K562 (cell line): ENCODE results near the gene TEKT2. TPM values are rescaled to one million over a fixed set of nuclear protein-coding genes. Genes with fewer than 3 reads are reported as not detected.

Source experiments
- ATAC-seq: fragments of 200-7000 bp; cut with Tn5 transposase; 3 replicates; pipeline ENCODE4 v1.9.1; 2020; ENCODE audit warnings: moderate library complexity
- BruUV-seq: library from RNA; stranded (reverse); fragments of 400-500 nt; replicated peaks from 2 replicates; lab custom pipeline; 2021; lab: Mats Ljungman, UMichigan
- CTCF ChIA-PET: fragments of 300-600 bp; formaldehyde crosslinking; extraction: SDS; loops from one replicate; lab custom pipeline; 2021; ENCODE audit warnings: low intra/inter-chr PET ratio; lab: Yijun Ruan, JAX
- POLR2A ChIA-PET: fragments of 300-600, 350-650 bp; sonication (Branson Sonifier 250); formaldehyde crosslinking; extraction: SDS; loops from one replicate; lab custom pipeline; 2021; ENCODE audit warnings: antibody characterized with exemption, inconsistent platforms; lab: Yijun Ruan, JAX
- DNase-seq, 4 experiments: peaks; one replicate each; pipeline versions ENCODE4 v3.0.0 to v3.0.0-alpha.2; 2011 to 2018; ENCODE audit warnings: low spot score in 3 of 4, mixed read lengths in 3 of 4; ENCODE audit errors: extremely low read depth in 1 of 4
- FAIRE-seq: peaks from 2 replicates; lab custom pipeline; 2011; peaks lifted over from hg19 to GRCh38; lab: Jason Lieb, UNC
- H2AFZ ChIP-seq: 2 replicates; pipeline ENCODE4 v1.6.0; 2011; ENCODE audit warnings: low read depth, low read length, control low read depth, inconsistent platforms
- H3K27ac ChIP-seq: fragments of 200-600 bp; 3 replicates; pipeline ENCODE4 v1.8.0; 2011; ENCODE audit warnings: low read depth, mild to moderate bottlenecking, control low read depth, inconsistent platforms, low read length, moderate library complexity, mixed read lengths; ENCODE audit errors: extremely low read depth
- H3K27me3 ChIP-seq, 2 experiments: fragments of 300-600 bp in 1 of 2; 2 replicates in 1 of 2; 3 replicates in 1 of 2; pipeline versions ENCODE4 v1.6.0 to v1.8.0; 2011; ENCODE audit warnings: inconsistent platforms in 2 of 2, low read length in 2 of 2, mild to moderate bottlenecking in 1 of 2, mixed read lengths in 1 of 2, moderate library complexity in 1 of 2; ENCODE audit not compliant: control insufficient read depth in 2 of 2, insufficient read depth in 2 of 2
- H3K36me3 ChIP-seq: fragments of 300-600 bp; 3 replicates; pipeline ENCODE4 v1.8.0; 2011; ENCODE audit warnings: mild to moderate bottlenecking, low read length, inconsistent platforms; ENCODE audit not compliant: control insufficient read depth, insufficient read depth
- H3K4me1 ChIP-seq, 2 experiments: fragments of 200-600 bp in 1 of 2; replicated peaks in 1 of 2; 2 replicates in 1 of 2; 3 replicates in 1 of 2; pipeline versions ENCODE4 v1.5.1 to v1.8.0; 2011; ENCODE audit warnings: inconsistent platforms in 2 of 2, low read length in 2 of 2, mild to moderate bottlenecking in 1 of 2, mixed read lengths in 1 of 2, moderate library complexity in 1 of 2; ENCODE audit not compliant: control insufficient read depth in 2 of 2, insufficient read depth in 2 of 2
- H3K4me2 ChIP-seq: 2 replicates; pipeline ENCODE4 v1.6.1; 2011; ENCODE audit warnings: low read length, control low read depth, inconsistent platforms, mixed read lengths; ENCODE audit not compliant: insufficient read depth
- H3K4me3 ChIP-seq: fragments of 200-600 bp; sonication (generic), shearing (Covaris generic); 2 replicates; pipeline ENCODE4 v1.5.1; 2016; ENCODE audit warnings: control low read depth, inconsistent platforms
- H3K79me2 ChIP-seq: fragments of 200-600 bp; 3 replicates; pipeline ENCODE4 v1.8.0; 2011; ENCODE audit warnings: low read length, inconsistent platforms; ENCODE audit not compliant: control insufficient read depth, insufficient read depth
- H3K9ac ChIP-seq, 2 experiments: 2 replicates each; pipeline versions ENCODE4 v1.6.0 to v1.6.1; 2011; ENCODE audit warnings: low read depth in 2 of 2, low read length in 2 of 2, control low read depth in 1 of 2, inconsistent platforms in 1 of 2, mild to moderate bottlenecking in 1 of 2, mixed read lengths in 1 of 2; ENCODE audit not compliant: insufficient read depth in 1 of 2
- H3K9me1 ChIP-seq: one replicate; pipeline ENCODE4 v1.6.0; 2011; ENCODE audit warnings: inconsistent platforms, mild to moderate bottlenecking, low read length, moderate library complexity; ENCODE audit not compliant: control insufficient read depth, insufficient read depth
- H3K9me3 ChIP-seq: replicated peaks from 2 replicates; pipeline ENCODE4 v1.5.1; 2011; ENCODE audit warnings: low read depth, low read length, inconsistent platforms; ENCODE audit not compliant: control insufficient read depth, insufficient read depth
- H4K20me1 ChIP-seq: replicated peaks from 2 replicates; pipeline ENCODE4 v1.6.1; 2011; ENCODE audit warnings: low read length, inconsistent platforms, mixed read lengths; ENCODE audit not compliant: control insufficient read depth, insufficient read depth
- ARID1B ChIP-seq: fragments of 450-650 bp; IDR thresholded peaks from 2 replicates; pipeline ENCODE4 v1.6.1; 2016; ENCODE audit warnings: antibody characterized with exemption, mild to moderate bottlenecking, inconsistent platforms
- ATF2 ChIP-seq: sonication (generic); formaldehyde crosslinking; IDR thresholded peaks from 2 replicates; pipeline ENCODE4 v1.8.1; 2022; ENCODE audit warnings: missing genetic modification reagents
- C11orf30 ChIP-seq: fragments of 450-650 bp; IDR thresholded peaks from 2 replicates; pipeline ENCODE4 v1.6.1; 2016; ENCODE audit warnings: low read depth, mild to moderate bottlenecking
- MAFF ChIP-seq: IDR thresholded peaks from 2 replicates; pipeline ENCODE4 v1.6.1; 2012; ENCODE audit warnings: low read length, improper control_type of control experiment
- MAFK ChIP-seq: IDR thresholded peaks from 2 replicates; pipeline ENCODE4 v1.6.1; 2011; ENCODE audit warnings: low read length, improper control_type of control experiment
- PHF21A ChIP-seq: fragments of 450-650 bp; IDR thresholded peaks from 2 replicates; pipeline ENCODE4 v1.6.1; 2017; ENCODE audit warnings: low read depth, borderline replicate concordance
- SMC3 ChIP-seq: conservative IDR thresholded peaks from 2 replicates; pipeline ENCODE4 v1.6.1; 2011; ENCODE audit warnings: low read depth, low read length, improper control_type of control experiment; ENCODE audit not compliant: insufficient read depth
- SP2 ChIP-seq: IDR thresholded peaks from 2 replicates; pipeline ENCODE4 v1.6.1; 2011; ENCODE audit warnings: mild to moderate bottlenecking, low read depth, low read length, moderate library complexity; ENCODE audit not compliant: poor library complexity, severe bottlenecking; ENCODE audit errors: extremely low read depth
- ZNF316 ChIP-seq: fragments of 450-650 bp; IDR thresholded peaks from 2 replicates; pipeline ENCODE4 v1.6.1; 2016
- ZNF699 ChIP-seq: fragments of 250-450 bp; sonication (Bioruptor Pico); IDR thresholded peaks from 2 replicates; pipeline ENCODE4 v1.8.0; 2021; ENCODE audit warnings: mild to moderate bottlenecking, moderate library complexity; ENCODE audit not compliant: insufficient replicate concordance
- in situ Hi-C: fragments of 300-500 bp; cut with MboI; formaldehyde crosslinking; loops from 4 replicates; pipeline ENCODE4 v1.15.0; 2018; ENCODE audit warnings: inconsistent platforms, mixed read lengths
- intact Hi-C: fragments of 100-400 bp; cut with micrococcal nuclease; formaldehyde crosslinking; loops from 2 replicates; pipeline ENCODE4 v1.14.2; 2022
- polyA plus RNA-seq, 8 experiments: library from polyadenylated mRNA; depleted of rRNA in 4 of 8; stranded (reverse) in 5 of 8; unstranded in 3 of 8; fragments of >200 nt; fragmentation: Nextera tagmentation in 2 of 8; fragmentation: Illumina TruSeq in 1 of 8; extraction: Ambion mirVana in 2 of 8; extraction: Trizol in 1 of 8; gene quantifications; 2 replicates each; pipeline versions ENCODE4 v1.2.1 to v1.2.3, GENCODE V29; 2011 to 2014; ENCODE audit warnings: inconsistent platforms in 1 of 8, missing spikeins in 1 of 8
- total RNA-seq, 7 experiments: library from RNA; depleted of rRNA in 6 of 7; stranded (reverse); fragments of >200 nt in 6 of 7; fragmentation: Illumina TruSeq in 2 of 7; extraction: Trizol in 2 of 7; gene quantifications; 2 replicates each; pipeline versions ENCODE4 v1.2.1 to v1.2.3, GENCODE V29; 2011 to 2021; ENCODE audit warnings: low replicate concordance in 1 of 7
- TF ChIP-seq, protein P1 (sequence below): fragments of 150-350 bp; conservative IDR thresholded peaks from 2 replicates; pipeline ENCODE4 v1.6.1; 2014; ENCODE audit warnings: low read length
- TF ChIP-seq, protein P2 (sequence below), 2 experiments: fragments of 250-450 bp in 1 of 2; fragments of 450-650 bp in 1 of 2; sonication (Bioruptor Pico) in 1 of 2; IDR thresholded peaks; 2 replicates each; pipeline versions ENCODE4 v1.6.1 to v1.8.0; 2016 to 2021; ENCODE audit warnings: mild to moderate bottlenecking in 2 of 2, moderate library complexity in 2 of 2, missing compliant biosample characterization in 1 of 2, missing genetic modification characterization in 1 of 2

Gene TEKT2
- total and polyA plus RNA-seq, 9 of the 15 experiments (the other 6 are each of a cell fraction or from before 2014, with no cell fraction given): 0.06 to 0.94 (median 0.30) TPM; not detected in 1

GRCh38 chr1:36051821-36052220 is 32.1 kb upstream of the TEKT2 start:
- no peaks in the 10 kb centered on the region for H3K27me3 ChIP-seq
- no peaks in the 10 kb centered on the region for H4K20me1 ChIP-seq
- no peak overlapping the region for H3K4me2 ChIP-seq
- no peaks in the 10 kb centered on the region for H3K79me2 ChIP-seq
- no peak overlapping the region for H2AFZ ChIP-seq
- intact Hi-C loops (no loop called here), in situ Hi-C loops (no loop called here)
- no peak for DNase-seq
- no peak for FAIRE-seq
- no peaks in the 10 kb centered on the region for H3K9me3 ChIP-seq
- ChIA-PET POLR2A (interaction anchor here (0.7 kb wide), 1 partner anchor 268 kb away, joined by 3 read pairs; no protein-coding TSS in a partner anchor), CTCF (no interaction called here)
- no peaks in the 10 kb centered on the region for H3K9me1 ChIP-seq
- no TSS peak for BruUV-seq
- no peak for TF ChIP-seq ARID1B
- no peak overlapping the region for H3K9ac ChIP-seq
- H3K4me1 ChIP-seq: no peaks in the 10 kb centered on the region
- H3K36me3 ChIP-seq: peaks cover 21% of the 10 kb centered on the region; the same call in 2 of the 3 replicates
- no peak overlapping the region for H3K4me3 ChIP-seq
- ATAC-seq: no peak
- no peak overlapping the region for H3K27ac ChIP-seq

- no peak overlapping the region for H3K4me2 ChIP-seq
- H2AFZ ChIP-seq: no peak overlapping the region
- H3K4me1 ChIP-seq: no peaks in the 10 kb centered on the region
- intact Hi-C loops (no loop called here), in situ Hi-C loops (no loop called here)
- ATAC-seq (no peak), FAIRE-seq (no peak), DNase-seq (no peak)
- no peaks in the 10 kb centered on the region for H3K27me3 ChIP-seq
- no peak overlapping the region for H3K27ac ChIP-seq
- no peaks in the 10 kb centered on the region for H3K9me1 ChIP-seq
- no TSS peak for BruUV-seq
- no peaks in the 10 kb centered on the region for H3K79me2 ChIP-seq
- CTCF ChIA-PET: no interaction called here
- H4K20me1 ChIP-seq: no peaks in the 10 kb centered on the region
- H3K4me3 ChIP-seq: no peak overlapping the region
- no peak overlapping the region for H3K9ac ChIP-seq
- POLR2A ChIA-PET: interaction anchor here (1.1 to 2.0 kb wide), 4 partner anchors 11 to 208 kb away, joined by 3 to 9 read pairs (median 6); no protein-coding TSS in a partner anchor
- H3K9me3 ChIP-seq: no peaks in the 10 kb centered on the region
- H3K36me3 ChIP-seq: peaks cover 18% of the 10 kb centered on the region; the same call in 2 of the 3 replicates
- TF ChIP-seq MAFK (peak; percentile 46), MAFF (peak; percentile 53), ATF2 (CRISPR knock-in tag) (no peak), PHF21A (no peak), SMC3 (no peak), ZNF699 (CRISPR knock-in tag) (no peak), ZNF316 (peak; percentile 78), C11orf30 (peak; percentile 40; the same call in 1 of the 2 replicates), SP2 (no peak)
- TF ChIP-seq, protein P1, sequence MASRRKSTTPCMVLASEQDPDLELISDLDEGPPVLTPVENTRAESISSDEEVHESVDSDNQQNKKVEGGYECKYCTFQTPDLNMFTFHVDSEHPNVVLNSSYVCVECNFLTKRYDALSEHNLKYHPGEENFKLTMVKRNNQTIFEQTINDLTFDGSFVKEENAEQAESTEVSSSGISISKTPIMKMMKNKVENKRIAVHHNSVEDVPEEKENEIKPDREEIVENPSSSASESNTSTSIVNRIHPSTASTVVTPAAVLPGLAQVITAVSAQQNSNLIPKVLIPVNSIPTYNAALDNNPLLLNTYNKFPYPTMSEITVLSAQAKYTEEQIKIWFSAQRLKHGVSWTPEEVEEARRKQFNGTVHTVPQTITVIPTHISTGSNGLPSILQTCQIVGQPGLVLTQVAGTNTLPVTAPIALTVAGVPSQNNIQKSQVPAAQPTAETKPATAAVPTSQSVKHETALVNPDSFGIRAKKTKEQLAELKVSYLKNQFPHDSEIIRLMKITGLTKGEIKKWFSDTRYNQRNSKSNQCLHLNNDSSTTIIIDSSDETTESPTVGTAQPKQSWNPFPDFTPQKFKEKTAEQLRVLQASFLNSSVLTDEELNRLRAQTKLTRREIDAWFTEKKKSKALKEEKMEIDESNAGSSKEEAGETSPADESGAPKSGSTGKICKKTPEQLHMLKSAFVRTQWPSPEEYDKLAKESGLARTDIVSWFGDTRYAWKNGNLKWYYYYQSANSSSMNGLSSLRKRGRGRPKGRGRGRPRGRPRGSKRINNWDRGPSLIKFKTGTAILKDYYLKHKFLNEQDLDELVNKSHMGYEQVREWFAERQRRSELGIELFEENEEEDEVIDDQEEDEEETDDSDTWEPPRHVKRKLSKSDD: no peak
- TF ChIP-seq, protein P2, sequence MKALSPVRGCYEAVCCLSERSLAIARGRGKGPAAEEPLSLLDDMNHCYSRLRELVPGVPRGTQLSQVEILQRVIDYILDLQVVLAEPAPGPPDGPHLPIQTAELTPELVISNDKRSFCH (CRISPR knock-in tag; IDR thresholded peaks at IDR 0.05): no peak
- TF ChIP-seq, protein P2 (tag; IDR thresholded peaks at IDR 0.05): no peak
These were observed 29.9 kb upstream of the TEKT2 start for GRCh38 chr1:36053978-36054377.
